ENCODE measurements around the gene NLGN1.

Gene NLGN1

GRCh38 chr3:173744895-173745294 is 347.4 kb downstream of the NLGN1 start:
- DNase-seq (ENCODE audit: low read depth) = no peak
- no peak overlapping the region for H3K4me3 ChIP-seq (replicated peaks; ENCODE audit: low read depth, low read length)
- TF ChIP-seq CTCF (IDR thresholded peaks at IDR 0.05; ENCODE audit: low read length, missing control alignments) = no peak

- peak; percentile 50 for DNase-seq (ENCODE audit: low read depth)
- H3K4me3 ChIP-seq (replicated peaks; ENCODE audit: low read depth, low read length) = no peak overlapping the region
- TF ChIP-seq CTCF (IDR thresholded peaks at IDR 0.05; ENCODE audit: low read length, missing control alignments) = no peak
Measured at GRCh38 chr3:173745952-173746682, 348.6 kb downstream of the NLGN1 start.

GRCh38 chr3:173747427-173747826 is 349.9 kb downstream of the NLGN1 start:
- no peak overlapping the region for H3K4me3 ChIP-seq (replicated peaks; ENCODE audit: low read depth, low read length)
- DNase-seq (ENCODE audit: low read depth) = no peak
- TF ChIP-seq CTCF (IDR thresholded peaks at IDR 0.05; ENCODE audit: low read length, missing control alignments) = no peak

- DNase-seq (ENCODE audit: low read depth) = no peak
- TF ChIP-seq CTCF (IDR thresholded peaks at IDR 0.05; ENCODE audit: low read length, missing control alignments) = no peak
- no peak overlapping the region for H3K4me3 ChIP-seq (replicated peaks; ENCODE audit: low read depth, low read length)
Measured at GRCh38 chr3:173748105-173748504, 350.6 kb downstream of the NLGN1 start.

GRCh38 chr3:173750095-173750494 is 352.6 kb downstream of the NLGN1 start:
- TF ChIP-seq CTCF (IDR thresholded peaks at IDR 0.05; ENCODE audit: low read length, missing control alignments) = no peak
- peak; percentile 64 for DNase-seq (ENCODE audit: low read depth)
- H3K4me3 ChIP-seq (replicated peaks; ENCODE audit: low read depth, low read length) = no peak overlapping the region

- no peak for DNase-seq (ENCODE audit: low read depth)
- no peak overlapping the region for H3K4me3 ChIP-seq (replicated peaks; ENCODE audit: low read depth, low read length)
- TF ChIP-seq CTCF (IDR thresholded peaks at IDR 0.05; ENCODE audit: low read length, missing control alignments) = no peak
Measured at GRCh38 chr3:173750591-173750990, 353.0 kb downstream of the NLGN1 start.

- H3K4me3 ChIP-seq (replicated peaks; ENCODE audit: low read depth, low read length) = no peak overlapping the region
- no peak for DNase-seq (ENCODE audit: low read depth)
- TF ChIP-seq CTCF (IDR thresholded peaks at IDR 0.05; ENCODE audit: low read length, missing control alignments) = no peak
Measured at GRCh38 chr3:173753593-173753992, 356.0 kb downstream of the NLGN1 start.

Data from fibroblast of pulmonary artery (primary cell).